Naive thymus-derived CD4-positive, alpha-beta T cell (primary cell): Measurements from ENCODE around the gene ACACA. TPM values are rescaled to one million over a fixed set of nuclear protein-coding genes. Genes with fewer than 3 reads are reported as not detected.
A peak's percentile ranks its signal among the peaks of the same experiment; 100 is the strongest.

Experiments used
- ATAC-seq: fragments of 150-1000 bp; cut with Tn5 transposase; 2 replicates; pipeline ENCODE4 v1.10.0; 2021; ENCODE audit warnings: mild to moderate bottlenecking, moderate library complexity
- CTCF ChIA-PET: fragments of 350-600 bp; sonication (Branson Sonifier 250); formaldehyde crosslinking; loops from one replicate; lab custom pipeline; 2021; ENCODE audit warnings: antibody characterized with exemption; lab: Charles Lee
- POLR2A ChIA-PET: fragments of 350-600 bp; sonication (Branson Sonifier 250); formaldehyde crosslinking; loops from one replicate; lab custom pipeline; 2021; ENCODE audit warnings: antibody characterized with exemption, inconsistent platforms; lab: Charles Lee
- DNase-seq, 9 donors: peaks; one replicate each; pipeline versions ENCODE4 v3.0.0 to v3.0.0-alpha.2; 2020 to 2022; ENCODE audit warnings: mixed read lengths in 1 of 9
- H3K27ac ChIP-seq: one replicate; pipeline ENCODE4 v1.7.0; 2013; ENCODE audit warnings: mild to moderate bottlenecking, low read depth, low read length, moderate library complexity
- H3K27me3 ChIP-seq, 2 donors: one replicate each; pipeline ENCODE4 v1.7.0; 2013; ENCODE audit warnings: low read length in 2 of 2, mild to moderate bottlenecking in 2 of 2, moderate library complexity in 2 of 2; ENCODE audit not compliant: control insufficient read depth in 2 of 2, insufficient read depth in 2 of 2
- H3K36me3 ChIP-seq, 3 experiments: 1 replicate in 2 of 3; 2 replicates in 1 of 3; pipeline ENCODE4 v1.7.0; 2013; ENCODE audit warnings: low read length in 3 of 3, mild to moderate bottlenecking in 3 of 3, moderate library complexity in 1 of 3; ENCODE audit not compliant: insufficient read depth in 3 of 3, control insufficient read depth in 2 of 3
- H3K4me1 ChIP-seq, 2 donors: one replicate each; pipeline ENCODE4 v1.7.0; 2013; ENCODE audit warnings: low read length in 2 of 2, mild to moderate bottlenecking in 2 of 2, moderate library complexity in 1 of 2; ENCODE audit not compliant: control insufficient read depth in 2 of 2, insufficient read depth in 2 of 2
- H3K4me3 ChIP-seq: 2 replicates; pipeline ENCODE4 v1.7.0; 2013; ENCODE audit warnings: mild to moderate bottlenecking, low read length
- H3K9me3 ChIP-seq, 3 experiments: 1 replicate in 2 of 3; 2 replicates in 1 of 3; pipeline ENCODE4 v1.7.0; 2013; ENCODE audit warnings: low read length in 3 of 3; ENCODE audit not compliant: control insufficient read depth in 2 of 3
- H3K27ac Mint-ChIP-seq, 9 donors: one replicate each; pipeline ENCODE4 v1.8.0; 2020 to 2022; ENCODE audit warnings: mixed read lengths in 9 of 9, mild to moderate bottlenecking in 8 of 9, moderate library complexity in 5 of 9, inconsistent platforms in 2 of 9
- H3K27me3 Mint-ChIP-seq, 5 donors: one replicate each; pipeline ENCODE4 v1.8.0; 2021 to 2022; ENCODE audit warnings: mixed read lengths in 5 of 5, mild to moderate bottlenecking in 1 of 5
- H3K36me3 Mint-ChIP-seq, 5 donors: one replicate each; pipeline ENCODE4 v1.8.0; 2020 to 2022; ENCODE audit warnings: mixed read lengths in 5 of 5, mild to moderate bottlenecking in 3 of 5, inconsistent platforms in 1 of 5
- H3K4me1 Mint-ChIP-seq, 7 donors: one replicate each; pipeline ENCODE4 v1.8.0; 2020 to 2022; ENCODE audit warnings: mixed read lengths in 7 of 7, mild to moderate bottlenecking in 3 of 7, inconsistent platforms in 1 of 7
- H3K4me3 Mint-ChIP-seq, 10 donors: one replicate each; pipeline ENCODE4 v1.8.0; 2020 to 2022; ENCODE audit warnings: mild to moderate bottlenecking in 10 of 10, mixed read lengths in 10 of 10, moderate library complexity in 6 of 10, inconsistent platforms in 2 of 10
- H3K9me3 Mint-ChIP-seq, 11 donors: one replicate each; pipeline ENCODE4 v1.8.0; 2020 to 2022; ENCODE audit warnings: mixed read lengths in 11 of 11, mild to moderate bottlenecking in 4 of 11, inconsistent platforms in 1 of 11, moderate library complexity in 1 of 11
- intact Hi-C, 2 donors: fragments of 100-400 bp; cut with micrococcal nuclease; formaldehyde crosslinking; loops; one replicate each; pipeline ENCODE4 v1.15.1; 2023
- polyA plus RNA-seq, 2 donors: library from polyadenylated mRNA; unstranded; fragments of 300-500 nt; fragmentation: Illumina TruSeq; gene quantifications; one replicate each; pipeline ENCODE4 v1.2.3, GENCODE V29; 2021
- total RNA-seq, 6 experiments: library from RNA in 5 of 6; stranded (reverse) in 5 of 6; gene quantifications; 1 replicate in 5 of 6; 2 replicates in 1 of 6; pipeline ENCODE4 v1.2.3 and lab custom pipeline; 2021 to 2026

Gene ACACA
- total and polyA plus RNA-seq, 7 experiments from 2014 or later = 6.1 to 47.0 (median 14.5) TPM

GRCh38 chr17:37375706-37376105 lies 30.9 kb downstream of the ACACA start, which contains the start of gene C17orf78:
Gene C17orf78, plus strand, starts transcription at chr17:37375985. Its CDS starts 108 bp downstream, at chr17:37376093.
- no peaks in the 10 kb centered on the region for H3K36me3 ChIP-seq
- no peak for ATAC-seq
- DNase-seq = no peak
- Mint-ChIP-seq H3K4me1 (peaks cover 0 to 8% (median 5%) of the 10 kb centered on the region in 7 donors), H3K36me3 (peaks cover 0 to 2% (median 0%) of the 10 kb centered on the region in 5 donors), H3K4me3 (no peak within 1 kb of the TSS), H3K9me3 (no peaks in the 10 kb centered on the region), H3K27me3 (no peaks in the 10 kb centered on the region), H3K27ac (no peak within 1 kb of the TSS)
- H3K4me3 ChIP-seq = no peak within 1 kb of the TSS
- H3K27ac ChIP-seq = no peak within 1 kb of the TSS
- H3K4me1 ChIP-seq = no peaks in the 10 kb centered on the region
- CTCF ChIA-PET = interaction anchor here (0.6 to 1.4 kb wide), 4 partner anchors 22 to 273 kb away, joined by 3 to 5 read pairs (median 3); no protein-coding TSS in a partner anchor
- POLR2A ChIA-PET = no interaction called here
- intact Hi-C loops = no loop called here
- H3K27me3 ChIP-seq = no peaks in the 10 kb centered on the region
- no peaks in the 10 kb centered on the region for H3K9me3 ChIP-seq

- DNase-seq (peak in 8 of 9 donors; percentile 41 to 71 (median 63)), ATAC-seq (peak; percentile 99)
- Histone ChIP-seq H3K4me3 (no peak overlapping the region), H3K36me3 (no peaks in the 10 kb centered on the region), H3K27ac (no peak overlapping the region), H3K27me3 (no peaks in the 10 kb centered on the region), H3K4me1 (no peaks in the 10 kb centered on the region), H3K9me3 (no peaks in the 10 kb centered on the region)
- Mint-ChIP-seq H3K36me3 (peaks cover 0 to 2% (median 0%) of the 10 kb centered on the region in 5 donors), H3K4me3 (no peak overlapping the region), H3K27me3 (no peaks in the 10 kb centered on the region), H3K4me1 (peaks cover 0 to 8% (median 5%) of the 10 kb centered on the region in 7 donors), H3K27ac (peak overlapping the region in 2 of 9 donors; percentile 2 to 69), H3K9me3 (no peaks in the 10 kb centered on the region)
- ChIA-PET CTCF (interaction anchor here (0.6 to 1.9 kb wide), 10 partner anchors 9 to 771 kb away, joined by 3 to 13 read pairs (median 3); partner anchors contain the start of gene DUSP14), POLR2A (interaction anchor here (1.0 to 2.0 kb wide), 2 partner anchors 24 to 32 kb away, joined by 4 to 5 read pairs; no protein-coding TSS in a partner anchor)
- intact Hi-C loops = loop anchor here (1.0 to 2.0 kb wide), 6 partner anchors 14 to 770 kb away; partner anchors contain the start of genes ACACA (in 1 of the 2) and TADA2A (in 1 of the 2)
These were observed 33.0 kb downstream of the ACACA start for GRCh38 chr17:37373530-37374159.

GRCh38 chr17:37368577-37368976 lies 38.1 kb downstream of the ACACA start:
- no peak overlapping the region for H3K4me3 ChIP-seq
- no peaks in the 10 kb centered on the region for H3K4me1 ChIP-seq
- CTCF ChIA-PET = no interaction called here
- no peaks in the 10 kb centered on the region for H3K27me3 ChIP-seq
- Mint-ChIP-seq H3K9me3 (no peaks in the 10 kb centered on the region), H3K27me3 (no peaks in the 10 kb centered on the region), H3K36me3 (no peaks in the 10 kb centered on the region), H3K27ac (no peak overlapping the region), H3K4me1 (peaks cover 0 to 6% (median 3%) of the 10 kb centered on the region in 7 donors), H3K4me3 (no peak overlapping the region)
- H3K36me3 ChIP-seq = no peaks in the 10 kb centered on the region
- ATAC-seq = no peak
- DNase-seq = no peak
- no peak overlapping the region for H3K27ac ChIP-seq
- no peaks in the 10 kb centered on the region for H3K9me3 ChIP-seq
- POLR2A ChIA-PET = no interaction called here
- intact Hi-C loops = loop anchor here in 1 of 2 donors (5.0 kb wide), 1 partner anchor 756 kb away; no protein-coding TSS in a partner anchor

- H3K36me3 Mint-ChIP-seq = no peaks in the 10 kb centered on the region
- H3K27me3 Mint-ChIP-seq = no peaks in the 10 kb centered on the region
- intact Hi-C loops = loop anchor here in 1 of 2 donors (5.0 kb wide), 1 partner anchor 753 kb away; no protein-coding TSS in a partner anchor
- Histone ChIP-seq H3K27me3 (no peaks in the 10 kb centered on the region), H3K36me3 (no peaks in the 10 kb centered on the region), H3K4me1 (no peaks in the 10 kb centered on the region), H3K9me3 (no peaks in the 10 kb centered on the region), H3K27ac (no peak overlapping the region), H3K4me3 (no peak overlapping the region)
- CTCF ChIA-PET = no interaction called here
- ATAC-seq (no peak), DNase-seq (no peak)
- H3K4me1 Mint-ChIP-seq = no peaks in the 10 kb centered on the region
- no peak overlapping the region for H3K4me3 Mint-ChIP-seq
- POLR2A ChIA-PET = no interaction called here
- H3K27ac Mint-ChIP-seq = no peak overlapping the region
- no peaks in the 10 kb centered on the region for H3K9me3 Mint-ChIP-seq
These were observed 41.0 kb downstream of the ACACA start for GRCh38 chr17:37365589-37365988.

- H3K9me3 Mint-ChIP-seq = no peaks in the 10 kb centered on the region
- H3K4me3 ChIP-seq = no peak overlapping the region
- CTCF ChIA-PET = interaction anchor here (0.6 kb wide), 1 partner anchor 439 kb away, joined by 3 read pairs; no protein-coding TSS in a partner anchor
- no peak overlapping the region for H3K4me3 Mint-ChIP-seq
- H3K4me1 Mint-ChIP-seq = peaks cover 11 to 24% (median 23%) of the 10 kb centered on the region in 7 donors
- no peak overlapping the region for H3K27ac ChIP-seq
- ATAC-seq (no peak), DNase-seq (no peak)
- peaks cover 6 to 14% of the 10 kb centered on the region in 2 donors for H3K4me1 ChIP-seq
- no peaks in the 10 kb centered on the region for H3K9me3 ChIP-seq
- no peaks in the 10 kb centered on the region for H3K27me3 ChIP-seq
- H3K27ac Mint-ChIP-seq = no peak overlapping the region
- POLR2A ChIA-PET = no interaction called here
- intact Hi-C loops = no loop called here
- H3K27me3 Mint-ChIP-seq = no peaks in the 10 kb centered on the region
- no peaks in the 10 kb centered on the region for H3K36me3 Mint-ChIP-seq
- no peaks in the 10 kb centered on the region for H3K36me3 ChIP-seq
These were observed 45.1 kb downstream of the ACACA start for GRCh38 chr17:37361543-37361942.

- no peaks in the 10 kb centered on the region for H3K9me3 Mint-ChIP-seq
- no peak overlapping the region for H3K27ac ChIP-seq
- peak overlapping the region in 1 of 10 donors; percentile 71 for H3K4me3 Mint-ChIP-seq
- ChIA-PET CTCF (interaction anchor here (0.6 kb wide), 1 partner anchor 440 kb away, joined by 3 read pairs; no protein-coding TSS in a partner anchor), POLR2A (no interaction called here)
- no peaks in the 10 kb centered on the region for H3K36me3 ChIP-seq
- ATAC-seq = no peak
- no peaks in the 10 kb centered on the region for H3K27me3 Mint-ChIP-seq
- no peaks in the 10 kb centered on the region for H3K27me3 ChIP-seq
- H3K4me1 ChIP-seq = peaks cover 6 to 14% of the 10 kb centered on the region in 2 donors
- no peaks in the 10 kb centered on the region for H3K9me3 ChIP-seq
- H3K27ac Mint-ChIP-seq = no peak overlapping the region
- H3K36me3 Mint-ChIP-seq = no peaks in the 10 kb centered on the region
- H3K4me3 ChIP-seq = no peak overlapping the region
- peaks cover 11 to 25% (median 23%) of the 10 kb centered on the region in 7 donors for H3K4me1 Mint-ChIP-seq
- intact Hi-C loops = no loop called here
- no peak for DNase-seq
These were observed 46.0 kb downstream of the ACACA start for GRCh38 chr17:37360632-37361031.
